SKM-1 treated with dmso at 0.1 percent for 144 hours (cell line): ENCODE results near the gene SPOP.
"Not testable (repeated sequence)": the region's sequence is repeated elsewhere in the genome, so short reads cannot be mapped to it uniquely, and the experiment has no call there.

ENCODE experiments used
- DNase-seq: peaks from one replicate; lab custom pipeline; 2025; ENCODE audit not compliant: unreplicated experiment; lab: John Stamatoyannopoulos, UW

Gene SPOP

DNA sequence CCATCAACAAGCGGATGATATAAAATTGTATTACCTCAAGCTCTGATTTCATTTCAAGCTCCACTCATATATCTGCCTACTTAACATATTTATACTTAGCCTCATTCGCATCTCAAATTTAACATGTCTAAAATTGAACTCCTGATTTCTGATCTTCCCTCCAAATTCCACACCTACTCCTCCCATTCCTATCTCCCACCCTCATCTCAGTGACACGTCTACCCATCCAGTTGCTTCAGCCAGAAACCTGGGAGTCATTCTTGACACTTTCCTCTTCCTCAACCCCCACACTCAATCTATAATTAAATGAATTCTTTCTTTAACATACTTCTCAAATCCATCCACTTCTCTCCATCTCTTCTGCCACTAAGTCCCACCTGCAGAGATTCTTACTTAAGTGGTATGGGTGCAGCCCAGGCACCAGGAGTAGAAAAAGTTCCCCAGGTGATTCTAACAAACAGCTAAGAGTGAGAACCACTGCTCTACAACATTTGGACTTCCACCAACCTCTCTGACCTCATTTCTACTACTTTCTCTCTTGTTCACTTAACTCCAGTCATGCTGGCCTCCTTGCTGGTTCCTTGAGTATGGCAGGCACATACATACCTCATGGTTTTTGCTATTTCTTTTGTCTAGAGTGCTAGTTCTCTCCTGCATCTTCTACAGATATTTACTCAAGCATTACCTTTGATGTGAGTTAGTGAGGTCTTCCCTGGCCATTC, 18.1 kb downstream of the SPOP start:
- DNase-seq = no peak

- no peak for DNase-seq
Measured at GRCh38 chr17:49656247-49656646, 21.6 kb downstream of the SPOP start.

DNA sequence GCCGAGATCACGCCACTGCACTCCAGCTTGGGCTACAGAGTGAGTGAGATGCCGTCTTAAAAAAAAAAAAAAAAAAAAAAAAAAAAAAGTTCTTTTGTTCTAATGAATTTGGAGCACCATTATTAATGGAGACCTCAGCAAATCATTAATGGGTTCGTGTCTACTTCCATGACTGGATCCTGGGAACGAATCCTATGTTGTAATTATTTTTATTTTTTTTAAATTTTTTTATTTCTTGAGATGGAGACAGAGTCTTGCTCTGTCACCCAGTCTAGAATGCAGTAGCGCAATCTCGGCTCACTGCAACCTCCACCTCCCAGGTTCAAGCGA, 30.7 kb downstream of the SPOP start:
- no peak for DNase-seq

DNA sequence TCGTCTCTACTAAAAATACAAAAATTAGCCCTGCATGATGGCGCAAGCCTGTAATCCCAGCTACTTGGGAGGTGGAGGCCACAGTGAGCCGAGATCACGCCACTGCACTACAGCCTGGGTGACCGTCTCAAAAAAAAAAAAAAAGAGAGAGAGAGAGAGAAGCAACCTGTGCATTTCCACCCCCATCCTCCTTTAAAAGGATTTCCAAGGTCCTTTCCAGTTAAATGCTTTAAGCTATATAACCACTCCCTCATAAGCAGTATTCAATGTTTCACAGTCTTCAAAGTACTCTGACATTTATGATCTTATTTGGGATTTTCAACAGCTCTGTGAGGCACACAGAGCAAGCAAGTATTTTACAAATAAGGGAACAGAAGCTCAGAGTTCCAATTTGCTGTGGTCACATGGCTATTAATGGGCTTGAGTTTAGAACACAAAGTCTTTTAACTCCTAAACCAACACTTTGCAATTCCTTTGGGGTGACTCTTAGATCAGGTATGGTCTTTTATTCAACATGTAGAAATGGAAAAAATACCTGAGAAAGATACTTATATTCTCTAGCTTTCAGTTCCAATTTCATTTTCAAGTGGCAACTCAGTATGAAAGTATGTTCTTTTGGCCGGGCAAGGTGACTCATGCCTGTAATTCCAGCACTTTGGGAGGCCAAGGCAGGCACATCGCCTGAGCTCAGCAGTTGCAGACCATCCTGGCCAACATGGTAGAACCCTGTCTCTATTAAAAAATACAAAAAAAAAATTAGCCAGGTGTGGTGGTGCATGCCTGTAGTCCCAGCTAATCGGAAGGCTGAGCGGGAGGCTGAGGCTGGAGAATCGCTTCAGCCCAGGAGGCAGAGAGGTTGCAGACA, 31.3 kb downstream of the SPOP start:
- DNase-seq = no peak

DNA sequence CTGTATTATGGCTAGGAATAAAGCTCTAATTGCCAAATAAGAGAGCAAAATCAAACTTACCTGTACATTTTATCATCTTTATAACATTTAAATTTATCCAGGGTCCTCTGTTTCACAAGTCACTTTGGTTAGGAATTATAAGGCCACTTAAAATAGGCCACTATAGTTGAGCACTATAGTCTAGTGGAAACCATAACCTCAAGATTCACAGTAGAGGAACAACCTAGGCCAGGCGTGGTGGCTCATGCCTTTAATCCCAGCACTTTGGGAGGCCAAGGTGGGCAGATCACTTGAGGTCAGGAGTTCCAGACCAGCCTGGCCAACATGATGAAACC, 31.9 kb downstream of the SPOP start:
- DNase-seq = not testable (repeated sequence)

GRCh38 chr17:49645654-49646053, 32.2 kb downstream of the SPOP start:
- DNase-seq = no peak

DNA sequence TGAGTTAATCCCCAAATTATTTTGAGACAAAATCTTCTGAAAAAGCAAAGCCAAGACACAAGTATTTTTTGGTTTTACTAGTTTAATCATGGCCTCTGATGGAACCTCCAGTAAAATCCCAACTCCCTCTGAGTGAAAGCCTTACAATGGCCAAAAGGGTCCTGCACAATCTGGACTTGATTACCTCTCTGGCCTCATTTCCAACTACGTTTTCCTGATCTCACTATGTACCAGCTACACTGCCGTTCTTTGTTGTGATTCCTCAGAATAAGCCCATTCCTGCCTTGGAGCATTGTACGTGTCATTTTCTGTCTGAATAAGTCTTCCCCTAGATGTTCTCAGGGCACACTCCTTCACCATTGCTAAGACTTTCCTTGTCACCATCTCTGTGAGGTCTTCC, 37.3 kb downstream of the SPOP start:
- DNase-seq = no peak

GRCh38 chr17:49638818-49639217, 39.1 kb downstream of the SPOP start:
- DNase-seq = no peak

DNA sequence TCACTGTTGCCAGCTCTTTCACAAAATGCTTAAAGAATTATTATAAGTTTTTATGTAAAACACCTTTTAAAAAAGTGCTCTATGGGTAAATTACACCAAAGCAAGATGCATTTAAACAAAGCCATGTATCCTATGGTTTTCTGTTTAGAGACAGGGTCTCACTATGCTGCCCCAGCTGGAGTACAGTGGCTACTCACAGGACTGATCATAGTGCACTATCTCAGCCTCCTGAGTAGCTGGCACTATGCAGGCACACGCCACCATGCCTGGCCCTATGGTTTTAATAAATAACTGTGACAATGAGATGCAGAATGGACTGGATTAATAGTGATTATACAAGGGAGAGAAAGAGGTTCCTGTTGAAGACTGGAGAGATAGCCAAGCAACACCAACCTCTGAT, 40.2 kb downstream of the SPOP start:
- no peak for DNase-seq

GRCh38 chr17:49637050-49637449, 40.8 kb downstream of the SPOP start:
- no peak for DNase-seq

DNA sequence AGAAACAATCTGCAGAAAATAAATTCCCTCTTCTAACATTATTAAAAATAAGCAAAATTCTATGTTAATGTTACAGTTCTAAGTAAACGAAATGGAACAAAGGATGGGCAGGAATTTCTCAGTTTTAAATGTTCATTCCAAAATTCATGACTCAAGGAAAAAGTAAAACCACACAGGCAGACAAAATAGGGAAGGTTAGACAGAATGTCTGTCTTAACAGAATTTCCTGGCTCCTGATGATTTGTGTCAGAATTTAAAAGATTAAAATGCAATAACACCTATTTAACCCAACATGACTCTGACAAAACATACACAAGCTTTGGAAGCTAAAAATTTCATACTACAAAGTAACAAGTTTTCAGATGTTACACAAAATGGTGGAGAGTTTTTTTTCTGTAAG, 42.8 kb downstream of the SPOP start:
- DNase-seq = no peak

- no peak for DNase-seq
Measured at GRCh38 chr17:49634485-49634860, 43.4 kb downstream of the SPOP start.

GRCh38 chr17:49633762-49634484, 44.0 kb downstream of the SPOP start:
- no peak for DNase-seq

DNA sequence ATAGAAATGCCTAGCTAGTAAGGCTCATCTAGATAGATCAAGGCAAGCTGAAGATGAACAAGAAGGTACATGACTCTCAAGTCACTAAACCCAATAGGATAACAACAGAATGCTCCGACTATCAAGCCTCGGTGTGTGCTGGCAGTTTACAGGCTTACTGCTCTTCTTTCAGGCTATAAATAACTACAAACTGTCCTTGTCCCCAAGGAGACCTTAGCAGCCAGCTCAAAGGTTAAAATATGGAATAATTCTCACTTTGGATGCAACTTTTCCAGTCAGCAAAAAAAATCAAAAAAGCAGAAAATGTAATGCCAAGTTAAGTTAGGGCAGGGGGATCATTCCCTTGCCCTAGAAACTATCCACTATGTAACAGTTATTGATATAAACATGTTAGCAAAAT, 44.6 kb downstream of the SPOP start:
- no peak for DNase-seq

GRCh38 chr17:49632201-49632600, 45.7 kb downstream of the SPOP start:
- no peak for DNase-seq

GRCh38 chr17:49631496-49631895, 46.4 kb downstream of the SPOP start:
- DNase-seq = no peak

- DNase-seq = no peak
Measured at GRCh38 chr17:49630113-49630900, 47.6 kb downstream of the SPOP start.

DNA sequence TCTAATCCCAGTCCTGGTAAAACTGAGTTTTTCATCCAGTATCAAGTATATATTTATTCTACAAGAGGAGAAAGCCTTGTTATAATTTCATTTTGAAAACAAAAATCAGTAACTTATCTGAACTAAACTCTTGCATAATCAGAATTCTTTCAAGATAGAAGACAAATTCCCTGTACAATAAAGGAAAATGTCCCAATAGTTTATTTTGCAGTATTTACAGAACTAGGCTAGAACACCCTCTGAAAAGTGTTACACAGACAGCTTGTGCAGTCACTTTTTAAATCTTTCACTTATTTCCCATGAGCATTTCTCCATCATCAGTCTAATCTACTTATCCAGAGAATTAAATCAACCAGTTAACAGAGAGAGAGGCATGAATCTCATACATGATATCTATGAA, 48.5 kb downstream of the SPOP start:
- DNase-seq = no peak

- no peak for DNase-seq
Measured at GRCh38 chr17:49624896-49625295, 53.0 kb downstream of the SPOP start.

DNA sequence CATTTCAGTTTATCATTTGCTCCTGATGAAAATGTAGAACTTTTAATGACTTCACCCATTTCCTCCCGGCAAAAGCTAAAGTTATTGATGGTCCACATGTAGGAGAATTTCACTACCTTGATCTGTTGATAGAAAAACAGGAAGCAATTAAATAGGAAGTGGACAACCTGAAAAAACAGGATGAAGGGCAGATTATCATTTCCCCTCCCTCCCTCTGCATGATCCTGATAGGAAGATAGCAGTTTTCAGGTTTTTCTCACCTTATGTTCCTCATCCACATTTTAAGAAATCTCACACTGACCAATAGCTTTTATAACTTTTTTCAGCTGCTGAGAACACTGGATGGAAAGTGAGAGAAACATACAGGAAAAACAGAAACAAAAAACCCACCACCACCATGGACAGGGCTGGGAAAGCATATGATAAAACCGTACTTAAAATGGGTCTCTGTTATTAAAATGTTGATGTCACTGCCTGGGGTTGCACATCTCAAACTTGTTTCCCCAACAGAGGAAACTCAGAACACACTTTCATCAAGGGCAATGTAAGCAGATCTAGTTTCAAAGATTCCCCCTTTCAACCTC, 55.9 kb downstream of the SPOP start:
- no peak for DNase-seq

- DNase-seq = no peak
Measured at GRCh38 chr17:49621420-49621819, 56.5 kb downstream of the SPOP start.
